IMR-90 (cell line): ENCODE results near the gene WDR90. TPM values are rescaled to one million over a fixed set of nuclear protein-coding genes. Genes with fewer than 3 reads are reported as not detected.

Source experiments
- ATAC-seq: fragments of 200-7000 bp; cut with Tn5 transposase; 2 replicates; pipeline ENCODE4 v1.9.1; 2020; ENCODE audit warnings: low read depth, mild to moderate bottlenecking, moderate library complexity
- BruUV-seq: library from RNA; stranded (reverse); fragments of 400-500 nt; replicated peaks from 2 replicates; lab custom pipeline; 2021; lab: Mats Ljungman, UMichigan
- CTCF ChIA-PET: fragments of 300-600 bp; formaldehyde crosslinking; extraction: SDS; loops from one replicate; lab custom pipeline; 2021; ENCODE audit warnings: antibody characterized with exemption; lab: Yijun Ruan, JAX
- POLR2A ChIA-PET: fragments of 300-600 bp; sonication (Branson Sonifier 250); formaldehyde crosslinking; loops from one replicate; lab custom pipeline; 2022; ENCODE audit warnings: antibody characterized with exemption; ENCODE audit not compliant: unreplicated experiment; lab: Charles Lee
- DNase-seq: peaks from one replicate; pipeline ENCODE4 v3.0.0; 2013
- H2AFZ ChIP-seq: replicated peaks from 2 replicates; pipeline ENCODE3; 2013; ENCODE audit warnings: low read length, mild to moderate bottlenecking; ENCODE audit not compliant: poor library complexity
- H2AK5ac ChIP-seq: 2 replicates; pipeline ENCODE4 v1.6.1; 2013; ENCODE audit warnings: low read depth, low read length, inconsistent platforms
- H2AK9ac ChIP-seq: replicated peaks from 2 replicates; pipeline ENCODE3; 2013; ENCODE audit warnings: mild to moderate bottlenecking, low read depth, low read length, moderate library complexity; ENCODE audit not compliant: poor library complexity
- H2BK120ac ChIP-seq: 2 replicates; pipeline ENCODE4 v1.6.1; 2013; ENCODE audit warnings: low read depth, low read length, inconsistent platforms
- H2BK15ac ChIP-seq: 3 replicates; pipeline ENCODE4 v1.6.1; 2013; ENCODE audit warnings: low read depth, low read length, inconsistent platforms
- H2BK20ac ChIP-seq: 2 replicates; pipeline ENCODE4 v1.6.1; 2013; ENCODE audit warnings: low read depth, mild to moderate bottlenecking, inconsistent platforms, low read length, moderate library complexity
- H2BK5ac ChIP-seq: 2 replicates; pipeline ENCODE4 v1.6.1; 2013; ENCODE audit warnings: mild to moderate bottlenecking, low read depth, low read length, inconsistent platforms; ENCODE audit not compliant: poor library complexity, severe bottlenecking
- H3K14ac ChIP-seq: replicated peaks from 2 replicates; pipeline ENCODE4 v1.6.1; 2013; ENCODE audit warnings: low read depth, low read length, inconsistent platforms
- H3K18ac ChIP-seq: 2 replicates; pipeline ENCODE4 v1.6.1; 2013; ENCODE audit warnings: low read depth, low read length, control low read depth
- H3K23ac ChIP-seq: 2 replicates; pipeline ENCODE4 v1.6.1; 2013; ENCODE audit warnings: low read depth, low read length, inconsistent platforms
- H3K27ac ChIP-seq: 2 replicates; pipeline ENCODE4 v1.5.1; 2013; ENCODE audit warnings: mild to moderate bottlenecking, control low read depth, low read length; ENCODE audit not compliant: insufficient read depth
- H3K27me3 ChIP-seq: 2 replicates; pipeline ENCODE4 v1.6.1; 2013; ENCODE audit warnings: low read length; ENCODE audit not compliant: control insufficient read depth, insufficient read depth
- H3K36me3 ChIP-seq: 2 replicates; pipeline ENCODE4 v1.6.1; 2013; ENCODE audit warnings: low read length, mixed read lengths; ENCODE audit not compliant: control insufficient read depth, insufficient read depth
- H3K4ac ChIP-seq: 2 replicates; pipeline ENCODE4 v1.6.1; 2013; ENCODE audit warnings: low read depth, low read length, inconsistent platforms
- H3K4me1 ChIP-seq: 2 replicates; pipeline ENCODE4 v1.6.1; 2013; ENCODE audit warnings: low read length, mixed read lengths; ENCODE audit not compliant: control insufficient read depth, insufficient read depth
- H3K4me2 ChIP-seq: 2 replicates; pipeline ENCODE4 v1.6.1; 2013; ENCODE audit warnings: low read depth, mild to moderate bottlenecking, control low read depth, low read length, moderate library complexity
- H3K4me3 ChIP-seq: 2 replicates; pipeline ENCODE4 v1.5.1; 2013; ENCODE audit warnings: low read depth, mild to moderate bottlenecking, control low read depth, low read length, moderate library complexity; ENCODE audit not compliant: insufficient read depth
- H3K56ac ChIP-seq: 2 replicates; pipeline ENCODE4 v1.6.1; 2013; ENCODE audit warnings: low read length, inconsistent platforms; ENCODE audit not compliant: insufficient read depth; ENCODE audit errors: extremely low read depth
- H3K79me1 ChIP-seq, 2 experiments: 2 replicates each; pipeline ENCODE4 v1.6.1; 2013; ENCODE audit warnings: low read length in 2 of 2, inconsistent platforms in 1 of 2, low read depth in 1 of 2
- H3K9ac ChIP-seq: 2 replicates; pipeline ENCODE4 v1.6.1; 2013; ENCODE audit warnings: low read depth, low read length, control low read depth
- H3K9me1 ChIP-seq: 2 replicates; pipeline ENCODE4 v1.6.1; 2013; ENCODE audit warnings: low read length, inconsistent platforms; ENCODE audit not compliant: insufficient read depth
- H3K9me3 ChIP-seq: 2 replicates; pipeline ENCODE4 v1.6.1; 2013; ENCODE audit warnings: low read length; ENCODE audit not compliant: control insufficient read depth, insufficient read depth
- H4K20me1 ChIP-seq: 2 replicates; pipeline ENCODE4 v1.6.1; 2013; ENCODE audit warnings: low read length, inconsistent platforms; ENCODE audit not compliant: insufficient read depth
- H4K5ac ChIP-seq: 2 replicates; pipeline ENCODE4 v1.6.1; 2013; ENCODE audit warnings: mild to moderate bottlenecking, low read depth, low read length, control low read depth
- H4K8ac ChIP-seq, 2 experiments: 2 replicates each; pipeline ENCODE4 v1.6.1; 2013; ENCODE audit warnings: low read depth in 2 of 2, low read length in 2 of 2, control low read depth in 1 of 2, inconsistent platforms in 1 of 2
- H4K91ac ChIP-seq: 2 replicates; pipeline ENCODE4 v1.6.1; 2013; ENCODE audit warnings: low read depth, low read length, inconsistent platforms; ENCODE audit not compliant: insufficient read depth
- BHLHE40 ChIP-seq: fragments of 150-350 bp; IDR thresholded peaks from 2 replicates; pipeline ENCODE4 v1.6.1; 2016; ENCODE audit warnings: mild to moderate bottlenecking, low read depth, low read length
- CEBPB ChIP-seq: IDR thresholded peaks from 2 replicates; pipeline ENCODE4 v1.6.1; 2012; ENCODE audit warnings: low read depth, low read length, improper control_type of control experiment
- CHD1 ChIP-seq: IDR thresholded peaks from 2 replicates; pipeline ENCODE4 v1.6.1; 2012; ENCODE audit warnings: low read depth, low read length, improper control_type of control experiment
- CTCF ChIP-seq: conservative IDR thresholded peaks from 2 replicates; pipeline ENCODE4 v1.5.1; 2012; ENCODE audit warnings: mild to moderate bottlenecking, low read depth, low read length, improper control_type of control experiment
- FOS ChIP-seq: fragments of 150-350 bp; IDR thresholded peaks from 2 replicates; pipeline ENCODE4 v1.6.1; 2016; ENCODE audit warnings: low read depth, low read length
- MAFK ChIP-seq: IDR thresholded peaks from 2 replicates; pipeline ENCODE4 v1.6.1; 2012; ENCODE audit warnings: low read depth, low read length, improper control_type of control experiment
- MAZ ChIP-seq: IDR thresholded peaks from 2 replicates; pipeline ENCODE4 v1.6.1; 2012; ENCODE audit warnings: low read depth, mild to moderate bottlenecking, low read length, improper control_type of control experiment, moderate library complexity, borderline replicate concordance
- MXI1 ChIP-seq: IDR thresholded peaks from 2 replicates; pipeline ENCODE4 v1.6.1; 2012; ENCODE audit warnings: low read depth, mild to moderate bottlenecking, low read length, moderate library complexity, borderline replicate concordance
- NFE2L2 ChIP-seq: fragments of 150-350 bp; IDR thresholded peaks from 2 replicates; pipeline ENCODE4 v1.6.1; 2016; ENCODE audit warnings: low read depth, mild to moderate bottlenecking, low read length
- POLR2A ChIP-seq: IDR thresholded peaks from 2 replicates; pipeline ENCODE4 v1.6.1; 2012; ENCODE audit warnings: mild to moderate bottlenecking, low read depth, low read length
- RAD21 ChIP-seq: IDR thresholded peaks from 2 replicates; pipeline ENCODE4 v1.6.1; 2012; ENCODE audit warnings: low read length, improper control_type of control experiment
- RCOR1 ChIP-seq: IDR thresholded peaks from 2 replicates; pipeline ENCODE4 v1.6.1; 2012; ENCODE audit warnings: mild to moderate bottlenecking, low read length, improper control_type of control experiment; ENCODE audit not compliant: insufficient replicate concordance
- RFX5 ChIP-seq: IDR thresholded peaks from 2 replicates; pipeline ENCODE4 v1.8.0; 2012; ENCODE audit warnings: low read depth, mild to moderate bottlenecking, low read length, moderate library complexity
- SMC3 ChIP-seq: fragments of 150-350 bp; IDR thresholded peaks from 2 replicates; pipeline ENCODE4 v1.6.1; 2016; ENCODE audit warnings: low read depth, mild to moderate bottlenecking, antibody characterized with exemption, low read length, moderate library complexity
- USF2 ChIP-seq: fragments of 150-350 bp; IDR thresholded peaks from 2 replicates; pipeline ENCODE4 v1.6.1; 2017; ENCODE audit warnings: mild to moderate bottlenecking, antibody characterized with exemption, low read length, low read depth
- WGBS, 2 experiments: methylation state at CpG; one replicate each; pipeline versions ENCODE4 v1.1.5 to v1.1.7; 2013; ENCODE audit warnings: missing lambda C conversion rate in 2 of 2; ENCODE audit not compliant: insufficient read length in 1 of 2; ENCODE audit errors: extremely low coverage in 2 of 2; 5-methylcytosine and 5-hydroxymethylcytosine counted together
- dilution Hi-C: fragments of 300-500 bp; cut with HindIII; formaldehyde crosslinking; loops from one replicate; pipeline ENCODE4 v1.14.3; 2018; ENCODE audit warnings: low sequenced_read_pairs; ENCODE audit not compliant: unreplicated experiment
- in situ Hi-C: fragments of 300-500 bp; cut with MboI; formaldehyde crosslinking; loops from 3 replicates; pipeline ENCODE4 v1.14.3; 2019; ENCODE audit warnings: low sequenced_read_pairs, inconsistent platforms, mixed read lengths
- intact Hi-C: fragments of 100-400 bp; cut with micrococcal nuclease; formaldehyde crosslinking; loops from 2 replicates; pipeline ENCODE4 v1.10.0; 2022
- polyA plus RNA-seq, 3 experiments: library from polyadenylated mRNA; depleted of rRNA; stranded (reverse); fragments of >200 nt; gene quantifications; 2 replicates each; pipeline ENCODE4 v1.2.3, GENCODE V29; 2012; ENCODE audit warnings: low replicate concordance in 1 of 3
- total RNA-seq: library from RNA; depleted of rRNA; stranded (reverse); fragments of >200 nt; gene quantifications from 2 replicates; pipeline ENCODE4 v1.2.3, GENCODE V29; 2012
- TF ChIP-seq, protein P1 (sequence below): fragments of 150-350 bp; IDR thresholded peaks from 2 replicates; pipeline ENCODE4 v1.6.1; 2016; ENCODE audit warnings: low read depth, mild to moderate bottlenecking, low read length, moderate library complexity, borderline replicate concordance

The WDR90 gene
- total and polyA plus RNA-seq, 2 of the 4 experiments (the other 2 are of a cell fraction) = 1.4 to 18.7 TPM

DNA sequence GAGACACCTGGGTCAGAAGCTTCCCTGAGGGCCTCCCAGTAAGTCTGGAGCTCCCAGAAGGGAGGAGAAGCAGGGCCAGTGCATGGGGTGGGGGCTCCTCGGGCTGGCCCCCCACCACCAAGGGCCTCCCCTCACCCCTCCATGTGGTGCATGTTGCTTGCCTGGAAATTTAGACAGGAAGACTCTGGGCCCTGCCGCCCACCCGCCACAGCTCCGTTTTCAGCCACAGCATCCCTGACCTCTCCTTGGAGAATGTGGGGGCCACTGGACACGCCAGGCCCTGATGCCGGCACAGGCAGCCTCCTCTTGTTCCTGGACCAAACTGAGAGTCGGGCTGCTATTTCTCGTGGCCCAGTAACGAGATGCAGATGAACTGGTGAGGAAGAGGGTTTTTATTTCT, 10.3 kb upstream of the WDR90 start:
- no peak overlapping the region for H3K27ac ChIP-seq
- intact Hi-C loops = loop anchor here (5.0 kb wide), 1 partner anchor 112 kb away; the partner anchor contains the start of gene CAPN15
- H3K4me3 ChIP-seq = no peak overlapping the region
- H2AK5ac ChIP-seq = no peak overlapping the region
- H3K56ac ChIP-seq = no peak overlapping the region
- dilution Hi-C loops = no loop called here
- H2BK20ac ChIP-seq = no peak overlapping the region
- H2BK15ac ChIP-seq = no peak overlapping the region
- H3K9me3 ChIP-seq = no peaks in the 10 kb centered on the region
- no peak overlapping the region for H2AK9ac ChIP-seq
- no peak overlapping the region for H3K4ac ChIP-seq
- H4K20me1 ChIP-seq = peaks cover 4% of the 10 kb centered on the region
- H3K4me1 ChIP-seq = peaks cover 19% of the 10 kb centered on the region
- in situ Hi-C loops = no loop called here
- H3K18ac ChIP-seq = no peak overlapping the region
- no peak for ATAC-seq
- no peak overlapping the region for H3K23ac ChIP-seq
- H2AFZ ChIP-seq = no peak overlapping the region
- no peak for TF ChIP-seq FOS
- TF ChIP-seq USF2 = no peak
- TF ChIP-seq MXI1 = no peak
- no peak for TF ChIP-seq RAD21
- TF ChIP-seq RFX5 = no peak
- TF ChIP-seq RCOR1 = no peak
- TF ChIP-seq NFE2L2 = no peak
- no peak for TF ChIP-seq CEBPB
- no peak for TF ChIP-seq MAZ
- TF ChIP-seq CHD1 = no peak
- no peak for TF ChIP-seq POLR2A
- no peak for TF ChIP-seq BHLHE40
- TF ChIP-seq, protein P1, sequence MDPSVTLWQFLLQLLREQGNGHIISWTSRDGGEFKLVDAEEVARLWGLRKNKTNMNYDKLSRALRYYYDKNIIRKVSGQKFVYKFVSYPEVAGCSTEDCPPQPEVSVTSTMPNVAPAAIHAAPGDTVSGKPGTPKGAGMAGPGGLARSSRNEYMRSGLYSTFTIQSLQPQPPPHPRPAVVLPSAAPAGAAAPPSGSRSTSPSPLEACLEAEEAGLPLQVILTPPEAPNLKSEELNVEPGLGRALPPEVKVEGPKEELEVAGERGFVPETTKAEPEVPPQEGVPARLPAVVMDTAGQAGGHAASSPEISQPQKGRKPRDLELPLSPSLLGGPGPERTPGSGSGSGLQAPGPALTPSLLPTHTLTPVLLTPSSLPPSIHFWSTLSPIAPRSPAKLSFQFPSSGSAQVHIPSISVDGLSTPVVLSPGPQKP = no peak
- TF ChIP-seq MAFK = no peak
- no peak for TF ChIP-seq SMC3
- no peak for TF ChIP-seq CTCF
- H4K8ac ChIP-seq = no peak overlapping the region
- no peak for DNase-seq
- peaks cover 8% of the 10 kb centered on the region; the same call in 1 of the 2 replicates for H3K9me1 ChIP-seq
- H3K79me1 ChIP-seq = peaks cover 3 to 35% of the 10 kb centered on the region in 2 experiments; a peak in 2 of 4 replicates
- H3K36me3 ChIP-seq = peaks cover 5% of the 10 kb centered on the region; the same call in 1 of the 2 replicates
- no peak overlapping the region for H3K14ac ChIP-seq
- ChIA-PET CTCF (no interaction called here), POLR2A (no interaction called here)
- no peaks in the 10 kb centered on the region for H3K27me3 ChIP-seq
- H4K91ac ChIP-seq = no peak overlapping the region
- H2BK120ac ChIP-seq = no peak overlapping the region
- H4K5ac ChIP-seq = no peak overlapping the region
- BruUV-seq = no TSS peak
- no peak overlapping the region for H2BK5ac ChIP-seq
- no peak overlapping the region for H3K4me2 ChIP-seq
- H3K9ac ChIP-seq = no peak overlapping the region
- 60% methylated on average over 2 of the region's 9 CpGs; no CpG with 5 or more reads in 1 of the 2 experiments for WGBS, 2 experiments
